ENCODE results near the gene CCKAR.

The CCKAR gene

DNA sequence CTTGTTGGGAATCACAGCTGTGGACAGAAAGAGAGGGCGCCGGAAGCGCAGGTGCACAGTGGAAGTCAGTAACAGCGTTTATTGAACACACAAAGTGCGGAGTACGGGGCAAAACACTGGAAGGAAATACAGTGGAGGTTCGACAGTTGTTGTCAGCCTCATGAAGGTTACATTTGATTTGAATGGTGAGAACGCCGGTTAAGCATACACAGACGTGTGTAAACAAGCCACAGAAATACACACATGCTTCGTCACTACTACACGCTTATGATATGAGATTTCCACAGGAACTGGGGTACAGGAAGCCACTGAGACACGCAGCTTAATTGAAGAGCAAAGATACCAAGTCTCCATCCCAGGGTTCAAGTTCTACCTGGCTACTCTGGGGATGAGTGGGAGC, 12.0 kb downstream of the CCKAR start:
- Mint-ChIP-seq H3K27ac (no peak overlapping the region), H3K27me3 (peaks cover 4% of the 10 kb centered on the region), H3K36me3 (no peaks in the 10 kb centered on the region), H3K9me3 (no peaks in the 10 kb centered on the region), H3K4me1 (no peaks in the 10 kb centered on the region), H3K4me3 (no peak overlapping the region)
- DNase-seq (ENCODE audit: low spot score in 2 of 2), result no peak
- no peak for ATAC-seq (ENCODE audit: low read depth)

DNA sequence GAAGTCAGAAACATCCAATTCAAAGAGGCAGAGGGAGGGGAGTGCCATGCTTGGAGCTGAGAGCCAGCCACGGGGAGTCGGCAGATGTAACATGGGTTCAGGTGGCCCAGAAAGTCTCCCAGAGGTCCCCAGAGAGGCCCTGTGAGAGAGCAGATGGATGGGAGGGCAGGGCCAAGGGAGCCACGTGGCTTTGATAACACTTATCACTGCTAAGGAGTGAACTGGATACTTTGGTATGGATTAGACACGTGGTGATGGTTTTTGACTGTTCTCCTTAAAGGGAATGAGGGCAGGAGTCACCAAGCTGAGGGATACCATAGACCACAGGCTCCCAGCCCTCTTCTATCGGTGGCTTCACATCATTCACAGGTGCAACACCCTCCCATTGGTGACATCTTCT, 13.7 kb downstream of the CCKAR start:
- H3K27ac Mint-ChIP-seq, result no peak overlapping the region
- no peaks in the 10 kb centered on the region for H3K36me3 Mint-ChIP-seq
- H3K4me3 Mint-ChIP-seq, result no peak overlapping the region
- DNase-seq (ENCODE audit: low spot score in 2 of 2) (no peak), ATAC-seq (ENCODE audit: low read depth) (no peak)
- H3K27me3 Mint-ChIP-seq, result peaks cover 4% of the 10 kb centered on the region
- H3K4me1 Mint-ChIP-seq, result no peaks in the 10 kb centered on the region
- no peaks in the 10 kb centered on the region for H3K9me3 Mint-ChIP-seq

DNA sequence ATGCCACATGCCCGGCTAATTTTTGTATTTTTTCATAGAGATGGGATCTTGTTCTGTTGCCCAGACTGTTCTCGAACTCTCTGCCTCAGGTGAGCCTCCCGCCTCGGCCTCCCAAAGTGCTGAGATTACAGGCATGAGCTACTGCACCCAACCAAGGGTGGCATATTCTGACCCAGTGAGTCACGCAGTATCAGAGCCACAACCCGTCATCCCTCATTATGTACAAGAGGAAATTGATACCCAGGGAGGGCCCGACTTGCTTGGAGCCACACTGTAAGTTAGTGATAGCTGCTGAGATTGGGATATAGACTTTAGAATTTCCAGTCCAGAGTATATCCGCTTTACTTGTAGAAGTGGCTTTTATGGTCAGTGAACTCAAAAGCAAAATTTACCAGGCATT, 14.6 kb downstream of the CCKAR start:
- no peak for ATAC-seq (ENCODE audit: low read depth)
- Mint-ChIP-seq H3K27ac (no peak overlapping the region), H3K36me3 (no peaks in the 10 kb centered on the region), H3K4me1 (no peaks in the 10 kb centered on the region), H3K4me3 (no peak overlapping the region), H3K27me3 (peaks cover 6% of the 10 kb centered on the region), H3K9me3 (no peaks in the 10 kb centered on the region)
- no peak for DNase-seq (ENCODE audit: low spot score in 2 of 2)

DNA sequence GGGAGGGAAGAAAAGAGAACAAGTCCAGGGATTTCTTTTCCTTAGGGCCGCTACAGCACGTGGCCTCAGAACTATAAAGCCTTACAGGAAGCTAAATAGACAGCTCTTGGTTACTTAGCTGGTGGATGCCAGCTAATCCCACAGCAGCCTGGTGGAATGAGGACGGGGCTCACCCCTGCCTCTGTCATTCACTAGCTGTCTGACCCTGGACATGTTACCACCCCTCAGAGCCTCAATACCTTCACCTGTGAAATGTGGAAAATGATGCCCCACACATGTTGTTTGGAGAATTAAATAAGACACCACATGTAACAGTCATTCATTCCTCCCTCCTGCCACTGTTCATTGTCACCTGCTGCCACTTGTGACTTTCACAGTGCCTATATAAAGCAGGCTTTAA, 15.7 kb downstream of the CCKAR start:
- H3K36me3 Mint-ChIP-seq, result no peaks in the 10 kb centered on the region
- H3K27ac Mint-ChIP-seq, result no peak overlapping the region
- H3K27me3 Mint-ChIP-seq, result peaks cover 8% of the 10 kb centered on the region
- ATAC-seq (ENCODE audit: low read depth) (no peak), DNase-seq (ENCODE audit: low spot score in 2 of 2) (no peak)
- no peaks in the 10 kb centered on the region for H3K9me3 Mint-ChIP-seq
- H3K4me3 Mint-ChIP-seq, result no peak overlapping the region
- H3K4me1 Mint-ChIP-seq, result no peaks in the 10 kb centered on the region

DNA sequence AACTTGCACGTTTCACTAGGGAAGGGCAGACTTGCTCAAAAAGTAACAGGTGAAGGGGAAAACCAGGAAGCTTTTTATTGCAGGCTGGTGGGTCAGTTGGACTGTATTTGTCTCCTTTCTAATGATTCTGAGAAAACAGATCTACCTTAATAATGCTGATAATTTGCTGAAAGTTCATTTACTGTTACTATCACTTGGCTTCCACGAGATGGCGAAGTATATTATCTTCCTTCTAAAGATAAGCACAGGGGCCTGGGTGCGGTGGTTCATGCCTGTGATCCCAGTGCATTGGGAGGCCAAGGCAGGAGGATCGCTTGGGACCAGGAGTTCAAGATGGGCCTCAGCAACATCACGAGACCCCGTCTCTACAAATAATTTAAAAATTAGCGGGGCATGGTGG, 16.4 kb downstream of the CCKAR start:
- no peaks in the 10 kb centered on the region for H3K9me3 Mint-ChIP-seq
- no peak for DNase-seq (ENCODE audit: low spot score in 2 of 2)
- H3K36me3 Mint-ChIP-seq, result no peaks in the 10 kb centered on the region
- H3K4me1 Mint-ChIP-seq, result no peaks in the 10 kb centered on the region
- ATAC-seq (ENCODE audit: low read depth), result no peak
- H3K4me3 Mint-ChIP-seq, result no peak overlapping the region
- H3K27me3 Mint-ChIP-seq, result peaks cover 7% of the 10 kb centered on the region
- H3K27ac Mint-ChIP-seq, result no peak overlapping the region

DNA sequence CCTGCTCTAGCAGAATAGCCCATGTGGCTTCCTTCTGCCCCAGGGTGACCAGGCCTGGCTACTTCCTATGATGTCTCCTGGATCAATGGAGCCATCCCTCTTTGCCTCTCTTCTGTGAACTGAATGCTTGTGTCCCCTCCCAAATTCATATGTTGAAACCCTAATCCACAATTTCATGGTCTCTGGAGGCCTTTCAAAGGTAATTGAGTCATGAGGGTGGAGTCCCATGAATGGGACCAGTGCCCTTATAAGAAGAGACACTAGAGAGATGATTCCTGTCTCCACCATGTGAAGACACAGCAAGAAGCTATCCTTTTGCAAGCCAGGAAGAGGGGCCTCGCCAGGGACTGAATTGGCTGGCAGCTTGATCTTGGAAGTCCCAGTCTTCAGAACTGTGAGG, 18.4 kb downstream of the CCKAR start:
- no peaks in the 10 kb centered on the region for H3K36me3 Mint-ChIP-seq
- ATAC-seq (ENCODE audit: low read depth) (no peak), DNase-seq (ENCODE audit: low spot score in 2 of 2) (no peak)
- H3K27me3 Mint-ChIP-seq, result peaks cover 11% of the 10 kb centered on the region
- no peaks in the 10 kb centered on the region for H3K4me1 Mint-ChIP-seq
- H3K4me3 Mint-ChIP-seq, result no peak overlapping the region
- H3K27ac Mint-ChIP-seq, result no peak overlapping the region
- H3K9me3 Mint-ChIP-seq, result no peaks in the 10 kb centered on the region

DNA sequence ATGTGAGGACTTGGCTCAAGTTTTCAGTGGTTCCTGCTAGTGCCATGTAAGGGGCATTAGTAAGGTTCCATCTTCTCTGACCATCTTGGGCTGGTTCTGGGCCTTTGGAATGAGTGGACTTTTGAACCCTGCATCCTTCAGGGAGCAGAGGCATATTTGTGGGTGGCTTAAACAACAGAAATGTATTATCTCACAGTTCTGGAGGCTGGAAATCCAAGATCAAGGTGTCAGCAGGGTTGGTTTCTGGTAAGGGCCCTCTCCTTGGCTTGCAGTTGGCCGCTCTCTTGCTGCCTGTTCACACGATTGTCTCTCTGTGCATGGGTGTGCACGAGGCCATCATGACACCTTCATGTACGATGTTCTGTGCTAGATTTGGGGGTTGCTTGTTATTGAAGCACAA, 21.3 kb downstream of the CCKAR start:
- ATAC-seq (ENCODE audit: low read depth) (no peak), DNase-seq (ENCODE audit: low spot score in 2 of 2) (no peak)
- no peak overlapping the region for H3K4me3 Mint-ChIP-seq
- no peak overlapping the region for H3K27ac Mint-ChIP-seq
- H3K4me1 Mint-ChIP-seq, result no peaks in the 10 kb centered on the region
- H3K9me3 Mint-ChIP-seq, result no peaks in the 10 kb centered on the region
- H3K36me3 Mint-ChIP-seq, result no peaks in the 10 kb centered on the region
- peaks cover 17% of the 10 kb centered on the region for H3K27me3 Mint-ChIP-seq

DNA sequence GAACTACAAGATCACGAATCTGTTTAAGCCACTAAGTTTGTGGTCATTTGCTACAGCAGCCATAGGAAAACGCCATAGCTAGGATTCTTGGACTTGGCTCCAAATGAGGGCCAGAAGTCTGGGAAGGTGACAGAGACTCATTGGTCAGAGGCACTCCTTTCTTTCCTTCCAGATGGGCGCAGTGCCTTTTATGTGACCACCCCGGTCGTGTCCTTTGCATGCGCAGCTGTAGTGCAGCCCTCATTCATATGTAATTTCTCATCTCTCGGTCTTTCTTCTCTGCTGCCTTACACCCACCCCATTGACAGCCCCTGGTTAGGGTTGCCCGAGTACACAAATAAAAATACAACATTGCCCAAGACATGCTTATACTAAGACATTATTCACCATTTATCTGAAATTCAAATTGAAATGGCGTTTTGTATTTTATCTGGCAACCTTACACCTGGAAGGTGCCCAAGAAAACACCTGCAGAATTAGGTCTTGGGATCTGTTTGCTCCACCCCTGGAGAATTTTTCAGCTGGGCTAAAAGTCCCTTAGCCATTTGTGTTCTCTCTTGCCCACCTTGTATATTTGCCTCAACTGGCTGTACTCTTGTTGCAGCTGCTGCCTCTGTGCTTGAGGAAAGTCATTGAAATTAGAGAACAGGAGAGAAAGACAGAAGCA, 21.9 kb downstream of the CCKAR start:
- no peaks in the 10 kb centered on the region for H3K4me1 Mint-ChIP-seq
- H3K27ac Mint-ChIP-seq, result no peak overlapping the region
- H3K27me3 Mint-ChIP-seq, result peaks cover 17% of the 10 kb centered on the region
- DNase-seq (ENCODE audit: low spot score in 2 of 2) (no peak), ATAC-seq (ENCODE audit: low read depth) (no peak)
- no peak overlapping the region for H3K4me3 Mint-ChIP-seq
- H3K36me3 Mint-ChIP-seq, result no peaks in the 10 kb centered on the region
- H3K9me3 Mint-ChIP-seq, result no peaks in the 10 kb centered on the region

DNA sequence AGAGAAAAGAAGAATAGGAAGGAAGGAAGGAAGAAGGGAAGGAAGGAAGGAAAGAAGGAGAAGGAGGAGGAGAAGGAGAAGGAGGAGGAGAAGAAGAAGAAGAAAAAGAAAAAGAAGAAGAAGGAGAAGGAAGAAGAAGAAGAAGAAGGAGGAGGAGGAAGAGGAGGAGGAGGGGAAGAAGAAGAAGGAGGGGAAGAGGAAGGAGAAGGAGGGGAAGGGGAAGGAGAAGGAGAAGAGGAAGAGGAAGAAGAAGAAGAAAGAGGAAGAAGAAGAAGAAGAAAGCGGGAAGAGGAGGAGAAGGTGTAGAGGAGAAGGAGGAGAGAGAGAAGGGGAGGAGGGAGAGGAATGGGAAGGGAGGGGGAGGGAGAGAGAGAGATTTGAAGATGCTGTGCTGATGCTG, 22.6 kb downstream of the CCKAR start:
- Mint-ChIP-seq H3K36me3 (no peaks in the 10 kb centered on the region), H3K4me1 (no peaks in the 10 kb centered on the region), H3K9me3 (peaks cover 1% of the 10 kb centered on the region), H3K4me3 (no peak overlapping the region), H3K27ac (no peak overlapping the region), H3K27me3 (peaks cover 18% of the 10 kb centered on the region)
- DNase-seq (ENCODE audit: low spot score in 2 of 2) (no peak), ATAC-seq (ENCODE audit: low read depth) (no peak)

DNA sequence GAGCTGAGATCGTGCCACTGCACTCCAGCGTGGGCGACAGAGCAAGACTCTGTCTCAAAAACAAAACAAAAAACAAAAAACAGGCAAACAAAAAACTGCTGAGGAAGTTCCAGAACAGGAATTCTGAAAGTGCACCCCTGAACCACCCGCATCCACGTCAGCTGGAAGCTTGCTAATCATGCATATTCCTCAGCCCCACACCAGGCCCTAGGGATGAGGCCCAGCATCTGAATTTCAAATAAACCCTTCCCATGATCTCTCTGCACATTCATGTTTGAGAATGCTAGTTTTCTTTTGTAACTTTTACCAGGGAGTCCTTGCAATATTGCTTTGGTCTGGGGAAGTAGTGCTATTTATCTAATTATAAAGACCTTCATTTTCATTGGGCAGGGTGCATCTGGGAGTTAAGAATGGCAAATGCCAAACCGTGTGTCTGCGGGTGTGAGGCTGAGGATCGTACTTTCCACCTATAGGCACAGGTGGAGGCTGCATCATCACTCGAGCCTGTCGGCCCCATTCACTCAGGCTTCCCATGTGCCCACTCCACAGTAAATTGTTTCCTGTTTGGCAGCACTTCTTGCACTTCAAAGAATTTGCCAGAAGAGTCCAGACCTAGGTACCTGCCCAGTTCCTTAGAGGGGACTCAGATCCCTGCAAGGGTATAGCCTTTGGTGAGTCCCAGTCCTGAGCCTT, 23.6 kb downstream of the CCKAR start:
- H3K4me1 Mint-ChIP-seq, result peaks cover 4% of the 10 kb centered on the region

DNA sequence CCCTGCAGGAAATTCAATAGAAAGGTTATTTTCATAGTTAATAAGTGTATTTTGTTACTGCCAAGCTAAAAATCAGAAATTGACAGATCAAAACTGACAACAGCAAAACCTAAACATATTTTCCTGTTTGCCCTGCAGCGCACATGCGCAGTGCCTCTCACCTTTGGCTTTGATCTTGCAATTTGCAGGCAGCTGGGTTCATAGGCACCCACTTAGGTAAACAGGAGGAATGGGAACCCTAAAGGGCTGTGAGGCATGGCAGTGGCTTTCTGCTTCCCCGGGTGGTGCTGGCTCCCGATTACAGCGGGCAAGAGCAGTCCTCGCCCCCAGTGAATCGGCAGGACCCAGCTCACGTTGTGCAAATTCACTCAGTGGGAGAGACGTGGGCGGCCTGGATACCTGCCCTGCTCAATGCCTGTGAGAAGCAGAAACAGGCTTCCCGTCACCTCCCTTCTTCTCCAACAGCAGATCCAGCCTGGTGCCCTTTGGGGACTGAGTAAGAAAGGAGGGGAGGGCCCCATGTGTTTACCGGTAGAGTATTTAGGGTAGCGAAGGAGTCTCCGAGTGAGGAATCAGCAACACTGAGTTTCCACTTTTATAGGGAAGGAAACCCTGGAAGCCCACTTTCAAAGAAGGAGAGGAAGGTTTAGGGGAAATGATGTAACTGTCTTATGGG, 25.7 kb downstream of the CCKAR start:
- ATAC-seq (ENCODE audit: low read depth), result no peak
- Mint-ChIP-seq H3K4me3 (no peak overlapping the region), H3K27ac (no peak overlapping the region), H3K9me3 (peaks cover 1% of the 10 kb centered on the region), H3K27me3 (peaks cover 13% of the 10 kb centered on the region), H3K36me3 (no peaks in the 10 kb centered on the region), H3K4me1 (peaks cover 4% of the 10 kb centered on the region)
- DNase-seq (ENCODE audit: low spot score in 2 of 2), result no peak

More for the DNA sequence above, 23.6 kb downstream of the CCKAR start:
- no peaks in the 10 kb centered on the region for H3K36me3 Mint-ChIP-seq
- no peak overlapping the region for H3K4me3 Mint-ChIP-seq
- peaks cover 17% of the 10 kb centered on the region for H3K27me3 Mint-ChIP-seq
- no peak for DNase-seq (ENCODE audit: low spot score in 2 of 2)
- H3K27ac Mint-ChIP-seq, result no peak overlapping the region
- peaks cover 1% of the 10 kb centered on the region for H3K9me3 Mint-ChIP-seq
- no peak for ATAC-seq (ENCODE audit: low read depth)

DNA sequence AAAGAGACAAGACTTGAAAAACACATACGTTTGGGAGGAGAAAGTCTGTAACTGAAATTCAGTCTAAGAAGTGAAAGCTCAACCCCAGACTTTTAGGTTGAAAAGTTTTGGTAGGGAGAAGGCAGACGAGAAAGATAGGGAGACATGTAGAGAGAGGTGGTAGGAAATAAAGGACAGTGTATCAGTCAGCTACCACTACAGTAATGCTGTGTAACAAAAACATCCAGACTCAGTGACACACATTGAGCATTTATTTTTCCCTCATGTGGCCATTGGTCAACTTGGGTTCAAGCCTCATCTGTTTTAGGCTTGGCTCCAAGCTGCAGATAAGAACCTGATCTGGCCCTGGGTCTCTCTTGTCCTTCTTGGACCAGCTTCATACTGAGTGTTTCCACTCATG, 26.9 kb downstream of the CCKAR start:
- no peak overlapping the region for H3K4me3 Mint-ChIP-seq
- peaks cover 13% of the 10 kb centered on the region for H3K27me3 Mint-ChIP-seq
- no peaks in the 10 kb centered on the region for H3K36me3 Mint-ChIP-seq
- peaks cover 1% of the 10 kb centered on the region for H3K9me3 Mint-ChIP-seq
- H3K4me1 Mint-ChIP-seq, result peaks cover 4% of the 10 kb centered on the region
- DNase-seq (ENCODE audit: low spot score in 2 of 2) (no peak), ATAC-seq (ENCODE audit: low read depth) (no peak)
- H3K27ac Mint-ChIP-seq, result no peak overlapping the region

DNA sequence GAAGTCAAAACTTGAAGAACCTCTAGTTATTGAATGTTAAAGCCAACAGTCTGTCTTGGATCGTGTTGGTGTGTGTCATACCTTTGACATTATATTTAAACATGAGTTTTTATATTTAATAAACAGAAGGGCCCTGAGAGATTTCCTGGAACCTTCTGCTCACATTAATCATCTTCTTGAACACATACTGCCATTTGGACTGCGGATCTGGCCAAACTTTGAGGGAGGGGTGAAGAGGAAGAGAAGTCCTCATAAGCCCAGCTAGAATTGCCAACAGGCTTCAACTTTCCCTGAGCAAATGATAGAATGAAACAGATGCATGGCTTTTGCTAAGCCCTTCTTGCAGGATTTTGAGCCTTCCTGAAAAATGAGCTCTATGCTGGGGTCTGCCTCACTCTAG, 27.4 kb downstream of the CCKAR start:
- no peak for ATAC-seq (ENCODE audit: low read depth)
- H3K9me3 Mint-ChIP-seq, result peaks cover 1% of the 10 kb centered on the region
- DNase-seq (ENCODE audit: low spot score in 2 of 2), result no peak

DNA sequence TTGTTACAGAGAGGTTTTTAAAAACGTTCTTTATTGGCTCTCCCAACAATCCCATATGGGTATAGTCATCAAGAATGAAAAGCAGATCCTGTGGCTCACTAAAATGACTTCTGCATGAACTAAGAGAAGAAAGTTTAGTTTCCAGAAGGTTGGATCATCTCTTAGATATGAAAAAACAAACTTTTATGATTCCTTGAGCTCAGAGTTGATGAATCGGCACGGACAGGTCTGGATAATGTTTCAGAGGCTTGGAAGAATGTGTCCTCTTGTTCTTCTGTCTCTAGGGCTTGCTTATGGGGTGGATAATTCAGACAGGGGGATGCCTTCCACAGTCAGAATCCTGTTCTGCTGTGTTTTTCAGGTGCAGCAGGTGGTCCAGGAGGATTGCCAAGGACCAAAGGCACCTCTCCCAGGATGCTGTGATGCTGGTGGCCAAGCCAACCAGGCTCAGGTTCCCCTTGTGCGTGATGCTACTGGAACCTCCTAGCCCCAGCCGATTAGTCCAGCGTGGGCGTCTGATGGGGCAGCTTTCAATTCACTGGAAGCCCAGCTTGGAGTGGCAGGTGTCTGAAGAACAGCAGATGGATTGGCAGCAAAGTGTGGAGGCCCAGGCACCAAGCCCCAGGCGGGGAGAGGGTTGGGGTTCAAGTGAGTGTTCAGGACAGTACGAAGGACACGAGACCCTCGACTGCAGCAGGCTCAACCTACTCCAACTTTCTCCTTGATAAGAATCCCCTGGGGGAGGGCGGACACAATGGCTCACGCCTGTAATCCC, 30.3 kb downstream of the CCKAR start:
- H3K36me3 Mint-ChIP-seq, result no peaks in the 10 kb centered on the region
- H3K4me3 Mint-ChIP-seq, result no peak overlapping the region
- DNase-seq (ENCODE audit: low spot score in 2 of 2) (no peak), ATAC-seq (ENCODE audit: low read depth) (no peak)
- peaks cover 12% of the 10 kb centered on the region for H3K27me3 Mint-ChIP-seq
- no peak overlapping the region for H3K27ac Mint-ChIP-seq
- H3K4me1 Mint-ChIP-seq, result peaks cover 4% of the 10 kb centered on the region
- H3K9me3 Mint-ChIP-seq, result peaks cover 2% of the 10 kb centered on the region

More for the DNA sequence above, 27.4 kb downstream of the CCKAR start:
- Mint-ChIP-seq H3K4me1 (peaks cover 4% of the 10 kb centered on the region), H3K36me3 (no peaks in the 10 kb centered on the region), H3K27ac (no peak overlapping the region), H3K27me3 (peaks cover 13% of the 10 kb centered on the region), H3K4me3 (no peak overlapping the region)

Measured in memory B cell (primary cell).